GM19452 (cell line): ENCODE data around the gene PTPRM.

Experiments
- ATAC-seq: cut with Tn5 transposase; IDR thresholded peaks from one replicate; pipeline ENCODE4 v1.9.1; 2021; ENCODE audit not compliant: unreplicated experiment

Gene PTPRM

GRCh38 chr18:8299054-8299980 is 732.2 kb downstream of the PTPRM start:
- no peak for ATAC-seq

GRCh38 chr18:8300751-8301410 is 733.8 kb downstream of the PTPRM start:
- ATAC-seq: no peak

GRCh38 chr18:8301427-8302172 is 734.5 kb downstream of the PTPRM start:
- ATAC-seq: no peak

- no peak for ATAC-seq
These were observed 736.1 kb downstream of the PTPRM start for GRCh38 chr18:8303151-8303755.

GRCh38 chr18:8307960-8308359 is 740.8 kb downstream of the PTPRM start:
- no peak for ATAC-seq

DNA sequence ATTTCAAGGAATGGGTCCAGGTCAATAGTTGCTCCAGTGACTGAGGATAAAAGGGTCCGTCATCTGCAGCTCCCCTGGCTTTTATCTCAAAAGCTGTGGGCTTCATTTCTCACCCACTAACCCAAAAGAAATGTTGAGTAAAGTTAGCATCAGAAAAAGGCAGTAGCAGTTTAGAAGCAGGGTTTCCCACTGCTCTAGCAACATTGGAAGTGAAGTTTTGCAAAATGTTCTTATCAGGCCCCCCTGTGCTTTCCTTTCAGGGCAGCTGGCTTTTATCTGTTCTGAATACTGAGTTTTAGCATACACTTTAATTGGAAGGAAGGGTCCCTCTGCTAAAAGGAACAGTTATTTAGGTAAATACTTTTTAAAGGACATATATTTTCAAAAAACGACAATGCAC is 745.9 kb downstream of the PTPRM start:
- no peak for ATAC-seq

DNA sequence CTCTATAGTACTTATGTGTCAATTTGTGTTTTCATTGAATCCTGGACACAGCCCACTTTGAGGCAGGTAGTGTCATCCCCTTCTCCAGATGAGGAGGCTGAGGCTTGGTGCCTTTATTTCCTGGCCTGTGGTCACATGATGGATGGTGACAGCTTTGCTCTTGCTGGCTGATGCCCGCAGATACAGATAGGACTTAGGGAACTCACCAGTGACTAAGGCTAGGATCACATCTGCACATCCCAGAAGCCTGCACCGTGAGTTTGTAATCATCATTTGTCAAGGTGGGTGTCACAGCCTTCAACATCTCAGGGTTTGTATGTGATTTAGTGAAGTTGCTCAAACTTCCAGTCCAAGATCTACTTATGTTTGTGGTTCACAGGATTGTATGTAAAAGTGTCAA is 747.0 kb downstream of the PTPRM start:
- ATAC-seq: no peak

- ATAC-seq: no peak
These were observed 752.8 kb downstream of the PTPRM start for GRCh38 chr18:8319798-8320489.

- no peak for ATAC-seq
These were observed 755.4 kb downstream of the PTPRM start for GRCh38 chr18:8322486-8322885.

DNA sequence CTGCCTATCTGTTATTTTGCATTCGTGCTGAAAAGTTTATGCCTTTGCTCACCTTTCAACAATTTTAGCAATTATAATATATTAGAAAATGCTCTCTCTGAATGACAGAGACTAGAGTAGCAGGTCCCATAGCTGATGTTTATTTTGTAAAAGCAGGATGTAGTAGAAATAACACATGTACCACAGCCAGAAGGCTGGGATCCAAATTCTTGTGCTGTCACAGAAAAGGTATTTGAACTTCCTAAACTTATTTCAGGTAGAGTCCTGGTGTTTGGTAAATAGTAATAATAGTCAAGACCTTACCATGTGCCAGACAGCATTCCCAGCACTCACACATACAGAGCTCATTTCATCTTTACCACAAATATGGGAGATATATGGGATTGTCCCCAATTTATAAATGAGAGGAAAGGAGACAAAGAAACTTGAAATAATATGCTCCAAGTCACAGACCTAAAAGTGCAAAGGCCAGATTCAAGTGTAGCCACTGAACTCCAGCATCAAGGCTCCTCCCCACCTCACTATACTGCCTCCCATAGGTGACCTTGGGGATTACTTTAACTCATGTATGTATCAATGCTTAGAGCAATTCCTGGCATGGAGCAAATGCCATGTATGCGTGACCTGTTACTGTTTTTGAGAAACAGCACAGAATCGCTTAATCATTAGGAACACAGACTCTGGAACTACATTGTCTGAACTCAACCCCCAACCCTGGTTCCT is 757.4 kb downstream of the PTPRM start:
- no peak for ATAC-seq

- no peak for ATAC-seq
These were observed 759.8 kb downstream of the PTPRM start for GRCh38 chr18:8326763-8327394.

DNA sequence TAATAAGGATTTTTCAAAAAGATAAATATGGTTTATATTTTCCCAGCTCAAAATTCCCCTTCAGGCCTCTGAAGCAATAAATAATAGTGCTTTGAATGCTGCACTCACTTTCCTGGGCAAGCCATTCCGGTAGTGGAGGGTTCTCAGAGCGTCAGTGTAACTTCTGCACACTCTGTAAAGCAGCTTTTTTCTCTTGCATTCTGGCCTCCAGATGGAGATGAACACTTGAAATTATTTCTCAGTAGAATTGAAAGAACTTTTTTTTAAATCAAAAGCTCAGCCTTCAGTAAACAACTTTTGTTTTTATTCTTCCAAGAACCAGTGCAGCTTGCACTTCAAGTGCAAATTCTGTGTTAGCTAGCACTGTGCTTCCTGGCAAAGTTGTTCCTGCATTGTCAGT is 761.0 kb downstream of the PTPRM start:
- ATAC-seq: no peak

GRCh38 chr18:8329186-8329771 is 762.2 kb downstream of the PTPRM start:
- ATAC-seq: no peak

- no peak for ATAC-seq
These were observed 763.5 kb downstream of the PTPRM start for GRCh38 chr18:8330575-8330974.

DNA sequence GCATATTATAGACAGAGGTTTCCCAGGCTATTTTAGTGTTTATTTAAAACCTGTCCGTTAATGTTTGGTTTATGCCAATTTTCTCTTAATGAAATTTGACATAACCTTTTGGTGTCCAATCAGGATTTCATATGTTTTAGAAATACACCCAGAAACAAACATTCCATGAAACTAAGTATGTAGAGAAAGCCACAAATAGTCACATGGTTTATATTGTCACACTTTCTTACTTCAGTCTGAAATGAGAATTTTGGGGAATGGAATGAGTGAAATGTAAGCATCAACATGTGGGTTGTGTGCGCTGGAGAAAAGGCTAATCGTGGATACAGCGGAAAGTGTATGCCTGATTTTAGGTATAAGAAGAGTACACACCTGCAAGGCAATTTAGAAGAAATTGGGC is 765.2 kb downstream of the PTPRM start:
- no peak for ATAC-seq

DNA sequence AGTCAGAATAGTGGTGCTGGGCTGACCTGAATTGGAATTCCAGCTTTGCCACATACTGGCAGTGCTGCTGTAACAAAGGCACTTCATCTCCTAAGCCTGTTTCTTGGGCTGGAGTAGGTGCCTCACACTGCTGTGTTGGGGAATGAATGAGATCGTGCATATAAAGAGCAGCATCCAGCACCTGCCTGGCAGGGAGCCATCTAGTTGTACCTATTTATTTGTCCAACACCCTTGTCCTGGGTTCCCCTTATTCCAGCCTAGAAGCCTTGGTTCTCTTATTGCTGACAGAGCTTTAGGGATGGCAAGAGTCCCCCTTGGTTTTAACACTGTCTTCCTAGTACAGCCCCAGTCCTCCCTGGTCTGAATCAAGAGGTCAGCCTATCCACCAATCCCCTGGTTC is 766.8 kb downstream of the PTPRM start:
- ATAC-seq: no peak

DNA sequence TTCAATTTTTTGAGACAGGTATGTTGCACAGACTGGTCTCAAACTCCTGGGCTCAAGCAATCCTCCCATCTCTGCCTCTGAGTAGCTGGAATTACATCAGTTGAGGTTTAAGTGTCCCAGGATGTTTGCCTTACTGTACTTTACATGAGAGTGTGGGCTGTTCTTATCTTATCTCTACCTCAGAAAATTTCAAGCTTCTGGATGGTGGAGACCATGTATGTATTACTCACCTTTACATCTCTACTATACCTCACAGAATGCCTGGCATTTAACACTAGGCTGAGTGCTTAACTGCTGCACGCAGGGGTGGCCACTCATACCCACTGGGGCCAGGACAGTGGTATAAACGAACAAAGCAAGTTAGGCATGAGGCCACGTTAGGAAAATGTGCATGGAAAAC is 770.1 kb downstream of the PTPRM start:
- no peak for ATAC-seq

- ATAC-seq: no peak
These were observed 772.1 kb downstream of the PTPRM start for GRCh38 chr18:8339210-8339609.

GRCh38 chr18:8339952-8340351 is 772.8 kb downstream of the PTPRM start:
- ATAC-seq: no peak
